DND-41 (cell line): ENCODE data around the gene ANKDD1B.

Source experiments
- ATAC-seq: fragments of 200-7000 bp; cut with Tn5 transposase; 3 replicates; pipeline ENCODE4 v1.9.1; 2021; ENCODE audit warnings: low read depth; ENCODE audit not compliant: insufficient read depth
- DNase-seq: peaks from one replicate; pipeline ENCODE4 v3.0.0-alpha.2; 2020
- H2AFZ ChIP-seq: 2 replicates; pipeline ENCODE4 v1.6.0; 2012; ENCODE audit warnings: low read depth, low read length
- H3K27ac ChIP-seq: 2 replicates; pipeline ENCODE4 v1.5.1; 2012; ENCODE audit warnings: low read length, inconsistent platforms
- H3K27me3 ChIP-seq: fragments of 200-600 bp; sonication (generic); 2 replicates; pipeline ENCODE4 v1.6.0; 2012; ENCODE audit warnings: low read length, mild to moderate bottlenecking, inconsistent platforms; ENCODE audit not compliant: insufficient read depth, poor library complexity
- H3K36me3 ChIP-seq: 2 replicates; pipeline ENCODE4 v1.5.1; 2012; ENCODE audit warnings: low read length, inconsistent platforms; ENCODE audit not compliant: insufficient read depth
- H3K4me1 ChIP-seq: 2 replicates; pipeline ENCODE4 v1.5.1; 2012; ENCODE audit warnings: mild to moderate bottlenecking, low read length; ENCODE audit not compliant: insufficient read depth
- H3K4me2 ChIP-seq: 2 replicates; pipeline ENCODE4 v1.6.0; 2012; ENCODE audit warnings: mild to moderate bottlenecking, moderate library complexity, low read length, inconsistent platforms; ENCODE audit not compliant: insufficient read depth
- H3K4me3 ChIP-seq, 2 experiments: fragments of 200-600 bp in 1 of 2; shearing (Covaris generic) in 1 of 2; 2 replicates each; pipeline ENCODE4 v1.5.1; 2012 to 2016; ENCODE audit warnings: inconsistent platforms in 2 of 2, low read length in 2 of 2, mild to moderate bottlenecking in 2 of 2, low read depth in 1 of 2, moderate library complexity in 1 of 2
- H3K79me2 ChIP-seq: 2 replicates; pipeline ENCODE4 v1.6.0; 2012; ENCODE audit warnings: low read length, inconsistent platforms; ENCODE audit not compliant: insufficient read depth
- H3K9ac ChIP-seq: 2 replicates; pipeline ENCODE4 v1.6.0; 2012; ENCODE audit warnings: low read depth, mild to moderate bottlenecking, inconsistent platforms, low read length, moderate library complexity
- H3K9me3 ChIP-seq: 2 replicates; pipeline ENCODE4 v1.5.1; 2012; ENCODE audit warnings: low read length, moderate library complexity, mild to moderate bottlenecking, inconsistent platforms; ENCODE audit not compliant: insufficient read depth, severe bottlenecking
- H4K20me1 ChIP-seq: 2 replicates; pipeline ENCODE4 v1.6.0; 2012; ENCODE audit warnings: low read length; ENCODE audit not compliant: insufficient read depth
- CTCF ChIP-seq: IDR thresholded peaks from 2 replicates; pipeline ENCODE4 v1.5.1; 2012; ENCODE audit warnings: borderline replicate concordance, low read length, moderate library complexity, mild to moderate bottlenecking; ENCODE audit not compliant: poor library complexity, severe bottlenecking; ENCODE audit errors: extremely low read depth
- EZH2 ChIP-seq: IDR thresholded peaks from 3 replicates; pipeline ENCODE4 v1.6.1; 2012; ENCODE audit warnings: borderline replicate concordance, low read depth, mild to moderate bottlenecking, moderate library complexity, low read length, inconsistent platforms; ENCODE audit not compliant: severe bottlenecking

ANKDD1B gene

GRCh38 chr5:75640395-75640794 is 29.1 kb downstream of the ANKDD1B start:
- no peak for DNase-seq
- H3K4me1 ChIP-seq = no peaks in the 10 kb centered on the region
- ATAC-seq = no peak
- H3K27ac ChIP-seq = no peak overlapping the region
- no peaks in the 10 kb centered on the region for H3K9me3 ChIP-seq
- H3K4me2 ChIP-seq = no peak overlapping the region
- no peak overlapping the region for H3K4me3 ChIP-seq
- H2AFZ ChIP-seq = no peak overlapping the region
- no peak for TF ChIP-seq EZH2
- TF ChIP-seq CTCF = no peak
- H3K79me2 ChIP-seq = no peaks in the 10 kb centered on the region
- H3K27me3 ChIP-seq = no peaks in the 10 kb centered on the region
- no peaks in the 10 kb centered on the region for H4K20me1 ChIP-seq
- no peaks in the 10 kb centered on the region for H3K36me3 ChIP-seq
- no peak overlapping the region for H3K9ac ChIP-seq

GRCh38 chr5:75640826-75641225 is 29.6 kb downstream of the ANKDD1B start:
- H3K4me2 ChIP-seq = no peak overlapping the region
- no peaks in the 10 kb centered on the region for H4K20me1 ChIP-seq
- ATAC-seq (no peak), DNase-seq (no peak)
- TF ChIP-seq CTCF = no peak
- no peak for TF ChIP-seq EZH2
- H3K27ac ChIP-seq = no peak overlapping the region
- H3K9me3 ChIP-seq = no peaks in the 10 kb centered on the region
- no peaks in the 10 kb centered on the region for H3K4me1 ChIP-seq
- H3K79me2 ChIP-seq = no peaks in the 10 kb centered on the region
- H2AFZ ChIP-seq = no peak overlapping the region
- H3K9ac ChIP-seq = no peak overlapping the region
- no peaks in the 10 kb centered on the region for H3K27me3 ChIP-seq
- H3K4me3 ChIP-seq = no peak overlapping the region
- H3K36me3 ChIP-seq = no peaks in the 10 kb centered on the region

GRCh38 chr5:75648712-75649111 is 37.5 kb downstream of the ANKDD1B start:
- no peaks in the 10 kb centered on the region for H3K4me1 ChIP-seq
- no peak overlapping the region for H2AFZ ChIP-seq
- ATAC-seq (no peak), DNase-seq (no peak)
- TF ChIP-seq CTCF (no peak), EZH2 (no peak)
- H3K79me2 ChIP-seq = no peaks in the 10 kb centered on the region
- no peaks in the 10 kb centered on the region for H3K27me3 ChIP-seq
- no peak overlapping the region for H3K9ac ChIP-seq
- H4K20me1 ChIP-seq = no peaks in the 10 kb centered on the region
- H3K4me3 ChIP-seq = no peak overlapping the region
- H3K9me3 ChIP-seq = no peaks in the 10 kb centered on the region
- no peaks in the 10 kb centered on the region for H3K36me3 ChIP-seq
- H3K27ac ChIP-seq = no peak overlapping the region
- H3K4me2 ChIP-seq = no peak overlapping the region
